H1 (cell line): ENCODE data around the gene VAT1L. TPM values are rescaled to one million over a fixed set of nuclear protein-coding genes. Genes with fewer than 3 reads are reported as not detected.

ENCODE experiments used
- BCL11A ChIP-seq, 2 experiments: IDR thresholded peaks; one replicate each; pipeline ENCODE4 v1.6.1; 2011; ENCODE audit warnings: low read depth in 2 of 2, low read length in 2 of 2, mild to moderate bottlenecking in 2 of 2
- JUND ChIP-seq: IDR thresholded peaks from 2 replicates; pipeline ENCODE4 v1.6.1; 2011; ENCODE audit warnings: mild to moderate bottlenecking, improper control_type of control experiment, low read length
- RBBP5 ChIP-seq: IDR thresholded peaks from 2 replicates; pipeline ENCODE4 v1.7.1; 2012; ENCODE audit warnings: low read depth, mild to moderate bottlenecking, inconsistent platforms, low read length, moderate library complexity, borderline replicate concordance
- SIX5 ChIP-seq: IDR thresholded peaks from 2 replicates; pipeline ENCODE4 v1.6.1; 2011; ENCODE audit warnings: mild to moderate bottlenecking, low read depth, low read length
- polyA plus RNA-seq, 7 experiments: library from polyadenylated mRNA; depleted of rRNA in 3 of 7; stranded (reverse) in 5 of 7; unstranded in 2 of 7; fragments of >200 nt in 5 of 7; fragments of 200-250 nt in 2 of 7; gene quantifications; 1 replicate in 5 of 7; 2 replicates in 1 of 7; 4 replicates in 1 of 7; pipeline versions ENCODE4 v1.2.1 to v1.2.3, GENCODE V29; 2011 to 2013; ENCODE audit warnings: missing spikeins in 2 of 7, mixed read lengths in 2 of 7
- total RNA-seq: library from RNA; stranded (reverse); fragmentation: NEBNext Ultra II Directional; extraction: Animal tissue kit (Norgen Biotek cat#: 25700); gene quantifications from 2 replicates; pipeline ENCODE4 v1.2.1, GENCODE V29; 2021
- TF ChIP-seq, protein P1 (sequence below): IDR thresholded peaks from 2 replicates; pipeline ENCODE4 v1.6.1; 2012; ENCODE audit warnings: inconsistent platforms

Gene VAT1L
- total and polyA plus RNA-seq, 2 of the 8 experiments (the other 6 are each of a cell fraction or from before 2014, with no cell fraction given): 46.3 to 48.2 TPM

DNA sequence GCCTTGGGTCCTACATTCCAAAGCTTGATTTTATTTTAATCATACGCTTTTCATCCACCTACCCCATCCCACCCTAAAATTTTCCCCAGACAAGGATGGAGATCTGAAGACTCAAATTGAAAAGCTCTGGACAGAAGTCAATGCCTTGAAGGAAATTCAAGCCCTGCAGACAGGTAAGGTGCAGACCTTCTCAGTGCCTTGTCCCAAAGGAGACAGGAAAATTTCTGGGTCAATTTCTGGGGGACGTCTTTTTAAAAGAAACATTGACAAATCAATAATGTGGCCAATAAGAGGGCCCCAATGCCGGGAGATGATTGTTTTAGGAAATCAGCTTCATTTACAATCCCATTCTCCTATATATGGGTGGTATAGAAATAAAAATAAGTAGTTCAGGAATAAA, 239.7 kb downstream of the VAT1L start (continued):
- no peak for TF ChIP-seq BCL11A (IDR thresholded peaks at IDR 0.05; ENCODE audit: low read depth in 2 of 2, low read length in 2 of 2)
- TF ChIP-seq SIX5: no peak
- no peak for TF ChIP-seq RBBP5
- no peak for TF ChIP-seq JUND
- TF ChIP-seq, protein P1, sequence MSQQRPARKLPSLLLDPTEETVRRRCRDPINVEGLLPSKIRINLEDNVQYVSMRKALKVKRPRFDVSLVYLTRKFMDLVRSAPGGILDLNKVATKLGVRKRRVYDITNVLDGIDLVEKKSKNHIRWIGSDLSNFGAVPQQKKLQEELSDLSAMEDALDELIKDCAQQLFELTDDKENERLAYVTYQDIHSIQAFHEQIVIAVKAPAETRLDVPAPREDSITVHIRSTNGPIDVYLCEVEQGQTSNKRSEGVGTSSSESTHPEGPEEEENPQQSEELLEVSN: no peak

Other genes starting within 250 kb of the VAT1L start
- gene NUDT7, start 66.0 kb upstream of the VAT1L start, total RNA-seq: 8.8 and 9.9 TPM in 2 replicates
- 13.7 and 19.7 TPM in 2 replicates for gene NUDT7, start 66.0 kb upstream of the VAT1L start, polyA plus RNA-seq (2011; rRNA removed)
- gene CLEC3A, start 234.0 kb downstream of the VAT1L start, total RNA-seq: not detected in 2 replicates
- not detected in 2 replicates for gene CLEC3A, start 234.0 kb downstream of the VAT1L start, polyA plus RNA-seq (2011; rRNA removed)